GM19455 (cell line): ENCODE measurements around the gene SS18L1.
A peak's percentile ranks its signal among the peaks of the same experiment; 100 is the strongest.
"Not testable (repeated sequence)": the region's sequence is repeated elsewhere in the genome, so short reads cannot be mapped to it uniquely, and the experiment has no call there.

Experiments
- ATAC-seq: cut with Tn5 transposase; IDR thresholded peaks from one replicate; pipeline ENCODE4 v1.9.1; 2021; ENCODE audit not compliant: unreplicated experiment

The SS18L1 gene

DNA sequence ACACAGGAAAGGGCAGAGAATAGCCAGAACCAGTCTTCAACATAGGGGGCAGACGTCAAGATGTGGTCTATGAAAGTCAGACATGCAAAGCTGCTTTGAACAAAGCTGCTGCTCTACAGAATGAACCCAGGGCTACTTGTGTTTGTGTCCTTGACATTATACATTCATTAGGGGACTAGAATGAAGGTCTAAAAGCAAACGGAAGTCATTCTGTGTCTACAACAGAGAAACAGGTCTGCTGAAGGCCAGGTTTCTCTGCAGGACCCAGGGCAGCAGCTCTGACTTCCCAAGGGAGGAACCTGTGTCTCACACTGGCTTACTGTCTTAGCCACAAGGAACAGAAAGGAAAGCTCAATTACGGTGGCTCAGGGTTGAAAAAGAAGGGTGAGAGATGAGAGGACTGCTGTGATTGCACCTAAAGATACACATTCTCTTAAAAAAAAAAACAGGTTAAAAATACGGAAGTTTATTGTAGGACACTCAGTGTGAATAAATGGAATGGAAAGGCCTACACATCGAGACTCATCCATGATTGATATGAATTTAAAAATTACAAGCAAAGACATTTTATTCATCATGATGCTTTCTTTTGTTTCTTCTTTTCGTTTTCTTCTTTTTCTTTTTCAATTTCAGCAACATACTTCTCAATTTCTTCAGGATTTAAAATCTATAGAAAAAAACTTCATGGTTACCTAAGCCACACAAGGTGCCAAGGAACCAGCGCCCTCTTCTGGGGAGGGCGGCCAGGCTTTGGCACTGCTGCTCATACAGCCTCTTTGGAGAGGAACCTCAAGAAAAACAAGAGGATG lies 7.1 kb upstream of the SS18L1 start:
- ATAC-seq, result no peak

DNA sequence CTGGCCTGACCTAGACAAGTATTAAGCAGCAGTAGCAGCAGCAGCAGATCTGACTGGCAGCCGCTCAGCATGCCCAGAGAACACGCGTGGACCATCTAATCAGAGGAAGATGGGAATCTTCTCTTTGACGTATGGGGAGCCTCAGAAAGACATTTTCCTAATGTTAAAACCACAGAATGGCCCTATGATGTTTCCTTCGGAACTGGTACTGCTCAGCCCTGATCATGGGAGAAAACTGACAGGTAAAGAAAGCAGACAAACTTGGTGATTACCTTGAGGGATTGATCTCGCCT lies 6.5 kb upstream of the SS18L1 start:
- ATAC-seq, result no peak

DNA sequence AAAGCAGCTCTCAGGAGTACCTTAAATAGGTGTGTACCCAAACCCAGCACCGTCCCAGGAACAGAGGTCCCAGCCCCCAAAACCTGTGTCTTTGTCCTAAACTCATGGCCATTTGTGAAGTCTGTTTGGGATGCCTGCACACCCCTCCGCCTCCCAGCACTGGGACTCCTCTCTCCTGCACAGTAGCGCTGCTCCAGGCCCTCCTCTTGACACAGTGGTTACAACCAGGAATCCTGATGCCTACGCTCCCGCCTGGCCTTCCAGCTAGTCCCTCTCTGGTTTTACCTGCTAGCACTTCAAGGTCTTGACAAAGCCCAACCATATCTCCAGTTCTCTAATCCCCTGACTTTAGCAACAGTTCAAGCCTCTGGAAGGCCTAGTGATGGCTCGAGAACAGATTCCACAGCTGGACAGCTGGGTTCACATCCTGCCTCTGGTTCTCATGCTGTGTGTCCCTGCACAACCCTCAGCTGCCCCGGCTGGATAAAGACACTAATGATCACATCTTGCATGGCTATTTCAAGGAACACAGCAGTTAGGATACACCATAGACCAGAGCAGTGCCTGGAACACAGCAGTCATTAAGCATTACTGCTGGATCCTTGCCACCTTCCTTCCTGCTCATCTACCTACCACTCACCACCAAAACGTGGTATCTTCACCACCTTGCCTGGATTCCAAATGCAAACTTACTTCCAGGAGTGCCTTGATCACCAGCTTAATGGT lies 5.9 kb upstream of the SS18L1 start:
- ATAC-seq, result no peak

DNA sequence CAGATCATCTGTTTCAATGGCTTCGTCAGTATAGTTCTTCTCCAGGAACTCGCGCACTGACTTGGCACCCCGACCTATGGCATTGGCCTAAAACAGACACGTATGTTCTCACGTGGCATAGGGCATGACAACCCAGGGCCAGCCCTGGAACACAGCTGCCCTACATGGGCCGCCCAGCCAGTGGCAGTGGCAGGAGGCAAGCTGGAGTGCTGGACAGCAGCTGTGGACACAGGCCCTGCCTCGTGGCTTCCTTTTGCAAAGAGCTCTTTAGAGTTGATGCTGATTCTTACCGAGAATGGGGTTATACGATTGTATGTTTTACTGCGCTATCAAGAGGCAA lies 5.4 kb upstream of the SS18L1 start:
- no peak for ATAC-seq

DNA sequence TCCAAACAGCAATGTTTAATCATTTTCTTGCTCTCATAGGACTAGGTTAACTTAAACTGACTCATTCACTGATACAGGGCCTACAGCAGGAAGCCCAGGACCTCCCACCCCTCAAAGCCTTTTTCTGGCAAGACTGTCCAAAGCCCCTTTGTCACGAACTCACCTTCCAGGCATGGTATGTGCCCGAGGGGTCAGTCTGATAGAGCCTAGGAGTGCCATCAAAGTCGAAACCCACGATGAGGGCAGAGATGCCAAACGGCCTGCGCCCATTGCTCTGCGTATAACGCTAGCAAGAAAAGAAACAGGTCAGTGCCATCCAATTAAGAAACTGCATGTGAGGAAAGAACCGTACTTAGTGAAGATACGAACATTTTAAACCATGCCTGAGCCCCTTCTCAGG lies 4.7 kb upstream of the SS18L1 start:
- ATAC-seq, result no peak

DNA sequence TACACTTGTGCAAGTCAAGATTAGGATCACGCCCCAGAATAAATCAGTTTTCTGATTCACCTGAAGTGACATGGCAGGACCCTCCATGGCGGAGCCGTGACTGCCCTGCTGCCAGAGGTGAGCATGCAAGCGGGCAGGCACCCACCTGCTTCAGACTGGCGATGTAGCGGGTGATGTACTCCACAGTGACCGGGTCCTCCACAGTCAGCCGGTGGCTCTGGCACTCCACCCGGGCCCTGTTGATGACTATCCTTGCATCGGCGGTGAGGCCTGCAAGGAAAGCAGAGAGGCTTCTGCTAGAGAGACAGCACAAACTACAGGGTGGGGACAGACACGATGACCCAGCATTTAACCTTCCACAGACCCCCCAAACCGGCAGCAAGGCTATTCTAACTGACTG lies 3.9 kb upstream of the SS18L1 start:
- no peak for ATAC-seq

DNA sequence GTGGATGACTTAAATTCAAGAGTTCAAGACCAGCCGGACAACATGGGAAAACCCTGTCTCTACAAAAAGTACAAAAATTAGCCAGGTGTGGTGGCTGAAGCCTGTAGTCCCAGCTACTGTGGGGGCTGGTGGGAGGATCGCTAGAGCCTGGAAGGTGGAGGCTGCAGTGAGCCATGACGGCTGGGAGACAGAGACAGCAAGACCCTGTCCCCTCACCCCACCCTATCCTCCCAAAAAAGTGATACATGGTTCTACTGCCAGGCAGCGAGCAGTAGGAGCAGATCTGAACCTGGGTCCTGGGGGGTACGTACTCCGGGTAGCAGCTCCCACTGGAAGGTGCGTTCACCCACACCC lies 2.5 kb upstream of the SS18L1 start:
- no peak for ATAC-seq

DNA sequence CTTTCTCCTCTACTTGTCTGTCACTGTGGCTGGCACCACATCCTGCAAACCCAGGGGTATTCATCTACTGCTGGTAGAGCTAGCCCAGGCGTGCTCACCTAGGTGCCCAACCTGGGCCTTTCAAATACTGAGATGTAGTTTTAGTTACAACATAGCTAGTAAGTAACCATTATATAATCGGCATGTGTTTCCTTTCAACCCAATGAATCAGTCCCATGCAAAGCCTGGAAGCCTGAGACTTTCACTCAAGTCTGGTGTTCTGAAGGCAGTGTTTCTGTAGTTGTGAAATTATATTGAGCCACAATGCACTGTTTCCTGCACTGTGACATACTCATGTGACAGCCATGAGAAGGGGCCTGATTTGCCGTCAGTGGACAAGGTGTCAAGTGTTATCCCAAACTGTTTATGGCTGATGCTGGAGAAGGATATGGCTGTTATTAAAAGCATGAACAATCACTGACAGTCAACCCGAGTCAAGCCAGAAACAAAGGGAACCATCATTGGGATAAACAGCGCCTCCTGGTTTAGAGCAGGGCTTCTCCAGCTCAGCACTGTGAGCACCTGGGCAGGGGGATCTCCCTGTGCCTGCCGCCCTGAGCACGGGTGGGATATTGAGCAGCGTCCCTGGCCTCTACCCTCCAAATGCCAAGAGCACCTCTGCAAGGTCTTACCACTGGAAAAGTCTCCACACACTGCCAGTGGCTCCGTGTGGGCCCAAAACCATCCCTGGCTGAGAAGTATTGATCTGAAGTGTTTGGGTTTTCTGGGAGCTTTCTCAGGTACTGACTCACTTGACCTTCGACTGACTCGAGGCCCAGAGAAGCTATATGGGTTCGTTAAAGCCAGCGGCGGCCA lies 1.9 kb upstream of the SS18L1 start:
- no peak for ATAC-seq

DNA sequence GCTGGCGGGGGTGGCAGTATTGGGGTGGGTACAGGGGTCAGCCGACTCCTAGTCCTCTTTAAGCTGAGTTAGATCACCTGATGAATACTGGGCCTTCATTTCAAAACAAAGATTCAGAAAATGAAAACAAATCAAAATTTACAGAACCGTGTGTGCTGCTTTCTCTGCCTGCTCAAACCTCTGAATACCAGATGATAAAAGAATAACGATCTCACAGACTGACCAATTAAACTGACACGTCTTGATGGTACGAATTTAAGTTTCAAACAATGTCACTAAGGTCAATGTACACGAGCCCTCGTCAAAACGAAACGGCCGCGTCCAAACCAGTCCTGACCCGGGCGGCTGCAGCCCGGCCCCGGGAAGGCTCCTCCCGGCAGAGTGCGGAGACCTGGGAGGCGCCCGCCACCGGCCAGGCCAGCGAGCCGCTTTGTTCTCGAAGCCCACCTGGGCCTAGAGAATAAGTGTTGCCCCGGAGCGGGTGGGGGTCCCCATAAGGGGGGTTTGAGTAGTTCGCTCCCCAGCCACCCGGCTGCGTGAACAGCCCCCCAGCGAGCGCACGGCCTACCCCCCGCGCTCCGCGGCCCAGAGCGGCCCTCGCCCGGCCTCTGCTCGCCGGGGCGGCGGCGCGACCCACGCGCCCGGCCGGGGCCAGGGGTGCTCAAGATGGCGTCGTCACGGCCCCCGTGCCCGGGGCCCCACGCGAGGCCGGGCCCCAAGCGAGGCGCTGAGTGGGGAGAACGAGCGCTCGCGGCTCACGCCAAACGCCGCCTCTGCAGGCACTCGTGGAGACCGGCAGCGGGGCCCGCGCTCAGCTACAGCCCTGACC lies 1.1 kb upstream of the SS18L1 start:
- ATAC-seq, result peak; percentile 17

DNA sequence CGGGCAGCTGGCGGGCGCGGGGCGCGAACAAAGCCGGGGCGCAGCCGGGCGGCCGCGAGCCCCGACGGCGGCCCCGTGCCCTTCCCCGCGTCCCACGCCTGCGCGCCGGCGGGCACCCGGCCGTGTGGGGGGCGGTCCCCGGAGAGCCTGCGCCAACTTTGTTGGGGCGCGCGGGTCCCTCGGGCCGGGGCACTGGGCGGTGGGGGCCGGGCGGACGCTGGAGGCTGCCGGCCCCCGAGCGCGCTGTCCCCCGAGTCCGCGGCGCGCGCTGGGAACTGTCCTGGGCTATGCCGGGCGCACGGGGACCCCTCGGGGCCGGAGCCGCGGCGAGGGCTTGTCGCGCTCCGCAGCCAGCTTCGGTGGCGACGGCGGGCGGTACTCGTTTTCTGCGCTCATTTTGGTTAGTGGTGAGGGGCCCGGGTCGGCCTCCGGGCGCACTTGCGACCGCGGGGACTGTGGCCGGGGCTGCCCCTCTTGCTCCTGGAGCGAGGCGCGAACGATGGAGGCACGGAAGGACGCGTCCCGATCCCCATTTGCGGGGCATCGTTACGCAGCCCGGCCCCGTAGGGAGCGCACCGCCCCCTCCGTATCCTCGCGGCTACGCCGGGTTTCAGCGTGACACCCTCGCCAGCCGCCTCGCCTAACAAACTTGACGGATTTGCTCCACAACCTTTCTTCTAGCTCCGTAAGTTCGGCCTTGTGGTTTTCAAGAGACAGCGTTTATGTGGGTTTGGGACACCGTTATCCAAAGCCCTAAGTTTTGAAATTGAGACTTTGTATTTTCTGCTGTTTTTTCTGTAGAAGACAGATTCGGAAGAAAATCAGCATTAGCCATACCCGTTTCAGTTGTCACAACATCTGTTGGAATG lies 622 bp downstream of the SS18L1 start:
- ATAC-seq, result peak; percentile 39

DNA sequence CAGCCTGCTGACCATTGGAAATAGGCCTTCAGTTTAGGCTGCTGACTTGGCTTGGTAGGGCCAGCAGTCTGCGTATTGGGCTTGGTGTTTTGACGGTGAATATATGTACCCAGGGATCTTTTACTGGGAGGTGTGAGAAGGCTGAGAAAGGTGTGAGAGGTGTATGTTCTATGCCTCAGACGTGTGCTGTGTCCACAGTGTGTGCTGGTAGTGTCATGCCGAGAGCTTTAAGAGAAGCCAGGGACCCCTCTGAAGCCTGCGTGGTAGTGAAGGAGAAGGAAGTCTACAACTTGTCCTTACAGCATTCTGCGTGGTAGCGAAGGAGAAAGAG lies 2.1 kb downstream of the SS18L1 start:
- ATAC-seq, result no peak

DNA sequence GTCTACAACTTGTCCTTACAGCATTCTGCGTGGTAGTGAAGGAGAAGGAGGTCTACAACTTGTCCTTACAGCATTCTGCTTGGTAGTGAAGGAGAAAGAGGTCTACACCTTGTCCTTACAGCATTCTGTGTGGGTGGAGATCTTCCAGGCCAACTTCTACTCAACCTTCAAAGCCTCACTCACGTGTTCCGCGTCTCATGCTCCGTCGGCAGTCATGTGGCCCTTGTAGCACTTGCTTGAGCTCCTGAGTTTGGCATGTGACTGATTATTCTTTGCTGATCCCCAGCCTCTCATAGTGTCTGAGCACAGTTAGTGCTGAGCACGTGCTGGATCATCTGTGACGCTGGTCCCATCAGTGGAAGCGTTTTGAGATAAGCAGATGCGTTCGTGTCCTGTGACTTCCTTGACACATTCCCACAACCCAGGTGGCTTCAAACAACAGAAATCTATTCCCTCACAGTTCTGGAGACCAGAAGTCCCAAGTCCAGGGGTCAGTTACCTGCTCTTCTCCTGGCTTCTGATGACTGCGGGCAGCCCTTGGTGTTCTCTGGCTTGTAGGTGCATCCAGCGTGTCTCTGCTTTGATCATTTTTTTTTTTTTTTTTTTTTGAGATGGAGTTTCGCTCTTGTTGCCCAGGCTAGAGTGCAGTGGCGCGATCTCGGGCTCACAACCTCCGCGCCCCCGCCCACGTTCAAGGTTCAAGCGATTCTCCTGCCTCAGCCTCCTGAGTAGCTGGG lies 2.6 kb downstream of the SS18L1 start:
- no peak for ATAC-seq

DNA sequence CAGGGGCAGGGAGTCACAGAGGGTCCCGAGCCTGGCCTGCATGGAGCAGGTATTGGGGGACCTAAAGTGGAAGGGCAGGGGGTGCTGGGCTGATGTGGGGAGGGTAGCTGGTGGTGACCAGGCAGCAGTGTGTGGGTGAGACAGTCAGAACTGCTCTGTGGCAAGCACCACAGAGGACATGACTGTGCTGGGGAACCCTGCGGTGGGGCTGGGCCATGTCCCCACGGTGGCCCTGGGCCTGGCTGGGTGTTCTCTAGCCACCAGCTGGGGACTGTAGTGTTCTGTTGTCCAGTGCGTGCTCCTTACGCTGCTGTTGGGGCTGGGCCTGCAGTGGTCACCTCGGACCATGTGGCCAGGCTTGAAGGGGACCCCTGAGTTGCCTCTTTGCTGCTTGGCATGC lies 3.6 kb downstream of the SS18L1 start:
- no peak for ATAC-seq

DNA sequence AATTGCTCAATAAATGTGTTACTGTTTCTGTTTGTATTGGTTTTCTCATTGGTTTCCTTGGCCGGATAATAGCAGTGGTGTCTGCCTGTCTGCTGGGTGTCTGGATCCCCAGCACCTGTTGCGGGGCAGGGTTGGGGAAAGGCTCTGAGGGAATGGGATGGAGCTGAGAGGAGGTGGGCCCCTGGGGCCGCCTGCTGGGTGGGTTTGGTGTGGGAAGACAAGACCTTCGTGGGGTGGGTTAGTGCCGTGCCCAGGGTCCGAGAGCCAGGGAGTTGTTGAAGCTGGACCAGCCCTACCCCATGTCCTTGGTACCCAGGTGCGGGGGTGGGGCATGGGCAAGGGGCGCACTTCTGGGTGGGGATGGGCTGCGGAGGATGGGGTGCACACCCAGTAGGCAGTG lies 4.0 kb downstream of the SS18L1 start:
- no peak for ATAC-seq

DNA sequence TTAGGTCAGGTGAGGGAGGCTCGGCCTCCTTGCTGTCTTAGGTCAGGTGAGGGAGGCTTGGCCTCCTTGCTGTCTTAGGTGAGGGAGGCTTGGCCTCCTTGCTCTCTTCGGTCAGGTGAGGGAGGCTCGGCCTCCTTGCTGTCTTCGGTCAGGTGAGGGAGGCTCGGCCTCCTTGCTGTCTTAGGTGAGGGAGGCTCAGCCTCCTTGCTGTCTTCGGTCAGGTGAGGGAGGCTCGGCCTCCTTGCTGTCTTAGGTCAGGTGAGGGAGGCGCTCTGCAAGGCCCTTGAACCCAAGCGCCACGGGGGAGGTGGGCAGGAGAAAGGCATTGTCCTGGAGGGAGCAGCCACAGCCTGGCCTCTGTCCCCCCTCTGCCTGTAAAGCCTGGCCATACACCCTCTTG lies 4.8 kb downstream of the SS18L1 start:
- ATAC-seq, result not testable (repeated sequence)

DNA sequence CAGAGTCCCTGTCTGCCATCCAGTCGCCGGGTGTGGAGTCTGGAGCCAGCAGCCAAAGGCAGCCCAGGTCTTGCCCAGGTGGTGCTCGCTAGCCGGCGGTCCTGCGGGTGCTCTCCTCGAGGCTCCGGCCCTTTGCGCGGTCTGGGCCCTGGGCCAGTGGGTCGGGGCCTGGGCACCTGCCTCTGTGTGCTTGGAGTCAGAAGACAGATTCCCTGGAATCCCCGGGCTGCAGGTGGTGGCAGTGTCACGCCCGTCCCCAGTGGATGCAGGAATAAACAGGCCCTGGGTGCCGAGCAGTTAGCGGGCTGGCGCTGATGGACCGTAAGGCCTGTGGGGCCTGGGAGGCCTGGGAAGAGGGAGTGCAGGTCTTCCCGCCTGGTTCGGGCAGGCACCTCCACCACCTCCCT lies 5.3 kb downstream of the SS18L1 start:
- no peak for ATAC-seq

DNA sequence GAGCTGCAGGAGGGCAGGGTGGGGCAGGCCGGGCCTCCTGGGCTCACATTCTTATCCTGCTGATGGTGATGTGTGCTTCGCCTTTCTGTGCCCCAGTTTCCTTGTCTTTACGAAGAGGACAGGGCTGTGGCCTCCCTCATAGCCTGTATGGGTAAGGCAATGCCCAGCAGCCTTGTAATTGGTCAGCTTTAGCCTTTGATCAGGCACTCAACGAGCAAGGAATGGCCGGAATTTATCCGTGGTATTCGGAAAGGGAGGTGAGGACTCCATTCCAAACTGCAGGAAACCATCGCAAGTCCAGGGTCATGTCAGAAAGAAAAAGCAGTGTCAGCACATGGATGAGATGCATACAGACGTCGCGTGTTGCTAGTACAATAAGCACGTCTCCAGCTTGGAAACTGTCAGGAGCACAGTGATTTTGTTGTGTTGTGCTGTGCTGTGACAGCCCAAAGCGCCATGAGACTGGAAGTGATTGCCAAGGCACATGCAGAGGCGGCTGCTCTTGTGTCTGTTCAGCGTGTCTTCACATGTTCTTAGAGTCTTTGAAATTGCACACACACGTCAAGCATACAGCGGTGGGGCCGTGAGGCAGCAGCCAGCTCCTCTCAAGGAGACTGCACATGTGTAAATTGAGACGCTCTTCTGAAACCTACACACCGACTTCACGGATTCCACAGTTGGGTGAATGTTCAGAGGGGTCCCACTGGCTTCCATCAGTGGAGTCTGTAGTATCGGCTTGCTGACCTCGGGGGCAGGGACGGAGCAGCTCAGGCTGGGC lies 6.2 kb downstream of the SS18L1 start:
- ATAC-seq, result no peak

DNA sequence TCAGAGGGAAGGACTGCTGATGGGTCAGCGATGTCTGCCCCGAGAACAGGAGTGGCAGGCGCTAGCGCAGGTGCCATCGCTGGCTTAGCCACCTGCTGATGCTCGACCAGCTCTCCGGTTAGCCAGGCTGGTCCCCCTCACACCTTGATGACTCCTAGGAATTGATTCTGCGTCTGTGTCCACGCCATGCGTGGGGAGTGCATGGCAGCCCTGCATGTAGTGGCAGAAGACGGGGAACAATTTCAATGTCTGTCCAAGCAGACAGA lies 6.7 kb downstream of the SS18L1 start:
- ATAC-seq, result no peak

DNA sequence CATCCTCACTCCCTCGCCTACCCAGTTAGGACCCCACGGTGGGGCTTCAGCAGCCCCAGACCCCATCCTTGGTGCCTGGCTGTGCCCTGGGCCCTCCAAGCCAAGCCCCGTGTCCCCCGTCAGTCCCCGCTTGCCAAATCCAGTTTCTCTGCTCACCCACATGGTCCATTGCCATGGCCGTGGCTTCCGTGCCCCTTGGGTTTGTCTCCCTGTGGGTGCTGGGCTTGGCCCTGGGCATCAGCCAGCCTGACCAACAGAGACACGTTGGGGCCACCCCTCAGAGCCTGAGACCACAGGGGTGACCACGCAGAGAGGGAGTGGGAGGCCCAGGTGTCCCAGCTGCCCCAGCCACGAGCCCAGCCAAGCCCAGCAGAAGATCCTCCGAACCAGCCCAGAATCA lies 7.7 kb downstream of the SS18L1 start:
- no peak for ATAC-seq
